Central memory CD8-positive, alpha-beta T cell (primary cell): ENCODE measurements around the gene MBD3L2B.
"Not testable (repeated sequence)": the region's sequence is repeated elsewhere in the genome, so short reads cannot be mapped to it uniquely, and the experiment has no call there.

ENCODE experiments used
- ATAC-seq: fragments of 150-1000 bp; cut with Tn5 transposase; replicated peaks from 2 replicates; pipeline ENCODE4 v1.10.0; 2022; ENCODE audit warnings: mild to moderate bottlenecking, moderate FRiP score, moderate number of reproducible peaks; ENCODE audit not compliant: poor library complexity, severe bottlenecking; ENCODE audit errors: extremely low read depth
- DNase-seq, 2 donors: peaks; one replicate each; pipeline ENCODE4 v3.0.0; 2021; ENCODE audit warnings: low spot score in 2 of 2
- H3K27ac Mint-ChIP-seq: one replicate; pipeline ENCODE4 v1.8.0; 2022; ENCODE audit warnings: low read depth, mild to moderate bottlenecking, moderate library complexity, mixed read lengths
- H3K27me3 Mint-ChIP-seq: one replicate; pipeline ENCODE4 v1.8.0; 2022; ENCODE audit warnings: mixed read lengths
- H3K36me3 Mint-ChIP-seq: one replicate; pipeline ENCODE4 v1.8.0; 2022; ENCODE audit warnings: mild to moderate bottlenecking, moderate library complexity, mixed read lengths; ENCODE audit not compliant: insufficient read depth
- H3K4me1 Mint-ChIP-seq: one replicate; pipeline ENCODE4 v1.8.0; 2022; ENCODE audit warnings: mixed read lengths
- H3K4me3 Mint-ChIP-seq: one replicate; pipeline ENCODE4 v1.8.0; 2022; ENCODE audit warnings: mild to moderate bottlenecking, moderate library complexity, mixed read lengths
- H3K9me3 Mint-ChIP-seq: one replicate; pipeline ENCODE4 v1.8.0; 2022; ENCODE audit warnings: mixed read lengths

Gene MBD3L2B

GRCh38 chr19:7054635-7055368 lies 33.6 kb upstream of the MBD3L2B start:
- H3K4me1 Mint-ChIP-seq, H3K4me3 Mint-ChIP-seq, DNase-seq, H3K27me3 Mint-ChIP-seq, H3K27ac Mint-ChIP-seq, H3K36me3 Mint-ChIP-seq, H3K9me3 Mint-ChIP-seq, ATAC-seq: not testable (repeated sequence)

GRCh38 chr19:7052896-7053295 lies 31.7 kb upstream of the MBD3L2B start:
- not testable (repeated sequence) for ATAC-seq, DNase-seq, H3K27ac Mint-ChIP-seq, H3K4me3 Mint-ChIP-seq, H3K36me3 Mint-ChIP-seq, H3K4me1 Mint-ChIP-seq, H3K9me3 Mint-ChIP-seq, H3K27me3 Mint-ChIP-seq

- not testable (repeated sequence) for H3K4me3 Mint-ChIP-seq, H3K9me3 Mint-ChIP-seq, DNase-seq, ATAC-seq, H3K27ac Mint-ChIP-seq, H3K4me1 Mint-ChIP-seq, H3K36me3 Mint-ChIP-seq, H3K27me3 Mint-ChIP-seq
These were observed 30.2 kb upstream of the MBD3L2B start for GRCh38 chr19:7051421-7051820.

GRCh38 chr19:7049021-7049420 lies 27.8 kb upstream of the MBD3L2B start, which contains the start of gene MBD3L2:
Gene MBD3L2 (plus strand): TSS chr19:7049321. CDS start chr19:7049374, 53 bp downstream.
- not testable (repeated sequence) for DNase-seq, H3K4me1 Mint-ChIP-seq, H3K9me3 Mint-ChIP-seq, H3K27ac Mint-ChIP-seq, H3K36me3 Mint-ChIP-seq, H3K27me3 Mint-ChIP-seq, ATAC-seq, H3K4me3 Mint-ChIP-seq

GRCh38 chr19:7041563-7041962 lies 20.3 kb upstream of the MBD3L2B start:
- not testable (repeated sequence) for H3K4me1 Mint-ChIP-seq, H3K27me3 Mint-ChIP-seq, H3K9me3 Mint-ChIP-seq, H3K36me3 Mint-ChIP-seq, H3K27ac Mint-ChIP-seq, H3K4me3 Mint-ChIP-seq, DNase-seq
- peak; percentile 70 for ATAC-seq

GRCh38 chr19:7040079-7040478 lies 18.8 kb upstream of the MBD3L2B start, which contains the start of gene MBD3L4:
Gene MBD3L4 (minus strand): TSS chr19:7040179. CDS start chr19:7040144, 35 bp downstream.
- ATAC-seq, H3K27ac Mint-ChIP-seq, H3K4me1 Mint-ChIP-seq, H3K9me3 Mint-ChIP-seq, H3K27me3 Mint-ChIP-seq, H3K4me3 Mint-ChIP-seq, DNase-seq, H3K36me3 Mint-ChIP-seq: not testable (repeated sequence)

- H3K27ac Mint-ChIP-seq, H3K4me3 Mint-ChIP-seq, H3K4me1 Mint-ChIP-seq, H3K9me3 Mint-ChIP-seq, H3K36me3 Mint-ChIP-seq, DNase-seq, H3K27me3 Mint-ChIP-seq, ATAC-seq: not testable (repeated sequence)
These were observed 9.0 kb upstream of the MBD3L2B start, which contains the start of gene MBD3L5 for GRCh38 chr19:7030278-7030677. Gene MBD3L5 (plus strand): TSS chr19:7030578. CDS start chr19:7030612, 34 bp downstream.

GRCh38 chr19:7028790-7029189 lies 7.6 kb upstream of the MBD3L2B start:
- H3K4me3 Mint-ChIP-seq, H3K27ac Mint-ChIP-seq, H3K27me3 Mint-ChIP-seq, H3K4me1 Mint-ChIP-seq, H3K9me3 Mint-ChIP-seq, DNase-seq, H3K36me3 Mint-ChIP-seq: not testable (repeated sequence)
- ATAC-seq, result peak; percentile 58

- no peaks in the 10 kb centered on the region for H3K27me3 Mint-ChIP-seq
- H3K4me3 Mint-ChIP-seq, result no peak overlapping the region
- peaks cover 1% of the 10 kb centered on the region for H3K4me1 Mint-ChIP-seq
- ATAC-seq (no peak), DNase-seq (no peak)
- H3K36me3 Mint-ChIP-seq, result no peaks in the 10 kb centered on the region
- H3K9me3 Mint-ChIP-seq, result no peaks in the 10 kb centered on the region
- H3K27ac Mint-ChIP-seq, result no peak overlapping the region
These were observed 2.4 kb downstream of the MBD3L2B start for GRCh38 chr19:7018828-7019227.

GRCh38 chr19:7013678-7014077 lies 7.6 kb downstream of the MBD3L2B start:
- Mint-ChIP-seq H3K9me3 (no peaks in the 10 kb centered on the region), H3K27ac (peak overlapping the region; percentile 70), H3K4me1 (peaks cover 24% of the 10 kb centered on the region), H3K36me3 (no peaks in the 10 kb centered on the region), H3K4me3 (no peak overlapping the region), H3K27me3 (no peaks in the 10 kb centered on the region)
- DNase-seq (no peak), ATAC-seq (peak; percentile 54)

- ATAC-seq, result peak; percentile 20
- Mint-ChIP-seq H3K27me3 (no peaks in the 10 kb centered on the region), H3K36me3 (peaks cover 2% of the 10 kb centered on the region), H3K9me3 (no peaks in the 10 kb centered on the region), H3K4me3 (no peak overlapping the region), H3K4me1 (peaks cover 34% of the 10 kb centered on the region), H3K27ac (no peak overlapping the region)
- no peak for DNase-seq
These were observed 10.3 kb downstream of the MBD3L2B start for GRCh38 chr19:7010722-7011593.

GRCh38 chr19:7007859-7008258 lies 13.4 kb downstream of the MBD3L2B start:
- no peak overlapping the region for H3K27ac Mint-ChIP-seq
- H3K9me3 Mint-ChIP-seq, result no peaks in the 10 kb centered on the region
- H3K36me3 Mint-ChIP-seq, result peaks cover 2% of the 10 kb centered on the region
- DNase-seq (no peak), ATAC-seq (no peak)
- H3K4me3 Mint-ChIP-seq, result no peak overlapping the region
- no peaks in the 10 kb centered on the region for H3K27me3 Mint-ChIP-seq
- H3K4me1 Mint-ChIP-seq, result peaks cover 34% of the 10 kb centered on the region
